Osteoblast (primary cell): ENCODE results near the gene WASF2. TPM values are rescaled to one million over a fixed set of nuclear protein-coding genes. Genes with fewer than 3 reads are reported as not detected.

Source experiments
- DNase-seq: peaks from one replicate; pipeline ENCODE4 v3.0.0; 2011; ENCODE audit warnings: low spot score, mixed read lengths; ENCODE audit not compliant: insufficient read length; ENCODE audit errors: missing footprints
- H2AFZ ChIP-seq: 2 replicates; pipeline ENCODE4 v1.6.0; 2011; ENCODE audit warnings: mild to moderate bottlenecking, low read length
- H3K27ac ChIP-seq: 2 replicates; pipeline ENCODE4 v1.5.1; 2011; ENCODE audit warnings: mild to moderate bottlenecking, low read depth, low read length, moderate library complexity
- H3K27me3 ChIP-seq: 2 replicates; pipeline ENCODE4 v1.6.0; 2012; ENCODE audit warnings: mild to moderate bottlenecking, control low read depth, inconsistent platforms, low read length, moderate library complexity; ENCODE audit not compliant: insufficient read depth
- H3K36me3 ChIP-seq: 2 replicates; pipeline ENCODE4 v1.5.1; 2011; ENCODE audit warnings: mild to moderate bottlenecking, low read length, control low read depth, moderate library complexity; ENCODE audit not compliant: insufficient read depth
- H3K4me1 ChIP-seq: 2 replicates; pipeline ENCODE4 v1.5.1; 2011; ENCODE audit warnings: mild to moderate bottlenecking, low read length, control low read depth, moderate library complexity; ENCODE audit not compliant: insufficient read depth
- H3K4me2 ChIP-seq: 2 replicates; pipeline ENCODE4 v1.6.0; 2011; ENCODE audit warnings: mild to moderate bottlenecking, low read length; ENCODE audit not compliant: insufficient read depth
- H3K4me3 ChIP-seq: fragments of 200-600 bp; sonication (generic); 3 replicates; pipeline ENCODE4 v1.5.1; 2012; ENCODE audit warnings: mild to moderate bottlenecking, low read length, inconsistent platforms; ENCODE audit not compliant: insufficient read depth
- H3K79me2 ChIP-seq: 2 replicates; pipeline ENCODE4 v1.6.0; 2012; ENCODE audit warnings: mild to moderate bottlenecking, low read length, control low read depth, inconsistent platforms; ENCODE audit not compliant: insufficient read depth
- H3K9me3 ChIP-seq: 2 replicates; pipeline ENCODE4 v1.5.1; 2011; ENCODE audit warnings: low read depth, low read length, control low read depth
- H4K20me1 ChIP-seq: 2 replicates; pipeline ENCODE4 v1.6.0; 2012; ENCODE audit warnings: mild to moderate bottlenecking, low read length, control low read depth; ENCODE audit not compliant: insufficient read depth
- total RNA-seq: library from RNA; depleted of rRNA; stranded (reverse); fragments of >200 nt; gene quantifications from 2 replicates; pipeline ENCODE4 v1.2.3, GENCODE V29; 2012
- TF ChIP-seq, protein P1 (sequence below): IDR thresholded peaks from 2 replicates; pipeline ENCODE4 v1.5.1; 2011; ENCODE audit warnings: mild to moderate bottlenecking, low read depth, low read length, moderate library complexity; ENCODE audit errors: extremely low read depth

The WASF2 gene
- total RNA-seq, 1 donor: 24.6 TPM

DNA sequence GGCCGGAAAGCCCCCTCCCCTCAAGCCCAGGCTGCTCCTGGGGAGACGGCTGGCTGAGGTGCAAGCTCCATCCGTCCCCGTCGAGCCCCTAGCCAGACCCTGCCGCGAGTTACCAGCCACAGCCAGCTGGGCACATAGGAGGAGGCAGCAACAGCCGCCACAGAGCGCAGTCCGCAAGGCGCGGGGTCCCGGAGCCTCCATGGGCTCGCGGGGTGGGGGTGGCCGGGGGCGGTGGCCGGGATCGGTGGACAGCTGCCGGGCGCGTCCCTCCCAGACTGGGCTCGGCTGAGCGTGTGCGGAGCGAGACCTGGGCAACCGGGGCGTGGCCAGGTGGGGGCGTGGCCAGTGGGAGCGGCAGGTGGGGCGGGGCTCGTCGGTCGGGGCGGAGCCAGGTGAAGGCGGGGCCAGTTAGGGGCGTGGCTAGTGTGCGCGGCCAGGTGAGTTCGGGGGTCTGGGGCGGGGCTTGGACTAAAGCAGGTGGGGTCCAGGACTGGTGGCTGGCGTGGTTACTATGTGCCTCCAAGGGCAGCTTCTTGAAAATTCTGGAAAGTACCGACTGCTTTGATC lies 106.8 kb downstream of the WASF2 start, which contains the start of gene CD164L2:
Gene CD164L2 (minus strand): TSS at position 295 of the 567 bp plus-strand sequence. CDS start 94 bp downstream, at position 201.
- H3K27me3 ChIP-seq: no peaks in the 10 kb centered on the region
- no peaks in the 10 kb centered on the region for H4K20me1 ChIP-seq
- no peaks in the 10 kb centered on the region for H3K79me2 ChIP-seq
- no peaks in the 10 kb centered on the region for H3K36me3 ChIP-seq
- peak; percentile 57 for DNase-seq
- H2AFZ ChIP-seq: no peak within 1 kb of the TSS
- H3K4me3 ChIP-seq: no peak within 1 kb of the TSS
- H3K4me2 ChIP-seq: no peak within 1 kb of the TSS
- H3K9me3 ChIP-seq: no peaks in the 10 kb centered on the region
- H3K27ac ChIP-seq: no peak within 1 kb of the TSS
- H3K4me1 ChIP-seq: no peaks in the 10 kb centered on the region
- TF ChIP-seq, protein P1, sequence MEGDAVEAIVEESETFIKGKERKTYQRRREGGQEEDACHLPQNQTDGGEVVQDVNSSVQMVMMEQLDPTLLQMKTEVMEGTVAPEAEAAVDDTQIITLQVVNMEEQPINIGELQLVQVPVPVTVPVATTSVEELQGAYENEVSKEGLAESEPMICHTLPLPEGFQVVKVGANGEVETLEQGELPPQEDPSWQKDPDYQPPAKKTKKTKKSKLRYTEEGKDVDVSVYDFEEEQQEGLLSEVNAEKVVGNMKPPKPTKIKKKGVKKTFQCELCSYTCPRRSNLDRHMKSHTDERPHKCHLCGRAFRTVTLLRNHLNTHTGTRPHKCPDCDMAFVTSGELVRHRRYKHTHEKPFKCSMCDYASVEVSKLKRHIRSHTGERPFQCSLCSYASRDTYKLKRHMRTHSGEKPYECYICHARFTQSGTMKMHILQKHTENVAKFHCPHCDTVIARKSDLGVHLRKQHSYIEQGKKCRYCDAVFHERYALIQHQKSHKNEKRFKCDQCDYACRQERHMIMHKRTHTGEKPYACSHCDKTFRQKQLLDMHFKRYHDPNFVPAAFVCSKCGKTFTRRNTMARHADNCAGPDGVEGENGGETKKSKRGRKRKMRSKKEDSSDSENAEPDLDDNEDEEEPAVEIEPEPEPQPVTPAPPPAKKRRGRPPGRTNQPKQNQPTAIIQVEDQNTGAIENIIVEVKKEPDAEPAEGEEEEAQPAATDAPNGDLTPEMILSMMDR: no peak

- Histone ChIP-seq H3K4me1 (no peaks in the 10 kb centered on the region), H3K9me3 (no peaks in the 10 kb centered on the region), H3K36me3 (no peaks in the 10 kb centered on the region), H4K20me1 (no peaks in the 10 kb centered on the region), H3K4me3 (no peak overlapping the region), H3K27me3 (no peaks in the 10 kb centered on the region), H3K27ac (no peak overlapping the region), H2AFZ (no peak overlapping the region), H3K4me2 (no peak overlapping the region), H3K79me2 (no peaks in the 10 kb centered on the region)
- peak; percentile 78 for DNase-seq
- TF ChIP-seq, protein P1: no peak
Measured at GRCh38 chr1:27381969-27382762, 107.8 kb downstream of the WASF2 start.

GRCh38 chr1:27380766-27381733 lies 108.9 kb downstream of the WASF2 start:
- Histone ChIP-seq H3K27ac (no peak overlapping the region), H3K4me1 (no peaks in the 10 kb centered on the region), H2AFZ (no peak overlapping the region), H3K4me3 (no peak overlapping the region), H3K27me3 (no peaks in the 10 kb centered on the region), H3K79me2 (no peaks in the 10 kb centered on the region), H3K36me3 (no peaks in the 10 kb centered on the region), H4K20me1 (no peaks in the 10 kb centered on the region), H3K4me2 (no peak overlapping the region), H3K9me3 (no peaks in the 10 kb centered on the region)
- TF ChIP-seq, protein P1: no peak
- no peak for DNase-seq
